Ishikawa (cell line): ENCODE results near the gene ALMS1.

Source experiments
- CEBPB ChIP-seq: IDR thresholded peaks from 2 replicates; pipeline ENCODE4 v1.6.1; 2012
- CREB1 ChIP-seq: IDR thresholded peaks from 2 replicates; pipeline ENCODE4 v1.6.1; 2012; ENCODE audit warnings: low read depth
- EGR1 ChIP-seq: IDR thresholded peaks from 2 replicates; pipeline ENCODE4 v1.6.1; 2012
- EP300 ChIP-seq: IDR thresholded peaks from 2 replicates; pipeline ENCODE4 v1.6.1; 2012; ENCODE audit warnings: borderline replicate concordance
- FOXM1 ChIP-seq: IDR thresholded peaks from 2 replicates; pipeline ENCODE4 v1.6.1; 2012; ENCODE audit warnings: low read depth, borderline replicate concordance
- MAX ChIP-seq: IDR thresholded peaks from 2 replicates; pipeline ENCODE4 v1.6.1; 2012
- NFIC ChIP-seq: IDR thresholded peaks from 2 replicates; pipeline ENCODE4 v1.6.1; 2012
- RAD21 ChIP-seq: IDR thresholded peaks from 2 replicates; pipeline ENCODE4 v1.6.1; 2012; ENCODE audit warnings: low read depth
- TAF1 ChIP-seq: IDR thresholded peaks from 2 replicates; pipeline ENCODE4 v1.6.1; 2012; ENCODE audit warnings: low read depth, mild to moderate bottlenecking
- TCF12 ChIP-seq: IDR thresholded peaks from 2 replicates; pipeline ENCODE4 v1.6.1; 2012; ENCODE audit warnings: low read depth
- TEAD4 ChIP-seq: IDR thresholded peaks from 2 replicates; pipeline ENCODE4 v1.6.1; 2012
- YY1 ChIP-seq: IDR thresholded peaks from 2 replicates; pipeline ENCODE4 v1.6.1; 2012; ENCODE audit warnings: low read depth
- ZBTB7A ChIP-seq: IDR thresholded peaks from 2 replicates; pipeline ENCODE4 v1.6.1; 2012; ENCODE audit warnings: low read depth
- TF ChIP-seq, protein P1 (sequence below): IDR thresholded peaks from 2 replicates; pipeline ENCODE4 v1.6.1; 2012
- TF ChIP-seq, protein P2 (sequence below): IDR thresholded peaks from 2 replicates; pipeline ENCODE4 v1.6.1; 2012; ENCODE audit warnings: low read depth, mild to moderate bottlenecking

The ALMS1 gene

GRCh38 chr2:73614997-73615396 lies 229.4 kb downstream of the ALMS1 start:
- TF ChIP-seq, protein P1, sequence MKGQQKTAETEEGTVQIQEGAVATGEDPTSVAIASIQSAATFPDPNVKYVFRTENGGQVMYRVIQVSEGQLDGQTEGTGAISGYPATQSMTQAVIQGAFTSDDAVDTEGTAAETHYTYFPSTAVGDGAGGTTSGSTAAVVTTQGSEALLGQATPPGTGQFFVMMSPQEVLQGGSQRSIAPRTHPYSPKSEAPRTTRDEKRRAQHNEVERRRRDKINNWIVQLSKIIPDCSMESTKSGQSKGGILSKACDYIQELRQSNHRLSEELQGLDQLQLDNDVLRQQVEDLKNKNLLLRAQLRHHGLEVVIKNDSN = no peak
- TF ChIP-seq RAD21 (no peak), TAF1 (no peak), MAX (no peak), YY1 (no peak), ZBTB7A (no peak), FOXM1 (no peak), CEBPB (no peak), CREB1 (no peak), EGR1 (no peak), NFIC (no peak), EP300 (no peak), TEAD4 (no peak), TCF12 (no peak)
- TF ChIP-seq, protein P2, sequence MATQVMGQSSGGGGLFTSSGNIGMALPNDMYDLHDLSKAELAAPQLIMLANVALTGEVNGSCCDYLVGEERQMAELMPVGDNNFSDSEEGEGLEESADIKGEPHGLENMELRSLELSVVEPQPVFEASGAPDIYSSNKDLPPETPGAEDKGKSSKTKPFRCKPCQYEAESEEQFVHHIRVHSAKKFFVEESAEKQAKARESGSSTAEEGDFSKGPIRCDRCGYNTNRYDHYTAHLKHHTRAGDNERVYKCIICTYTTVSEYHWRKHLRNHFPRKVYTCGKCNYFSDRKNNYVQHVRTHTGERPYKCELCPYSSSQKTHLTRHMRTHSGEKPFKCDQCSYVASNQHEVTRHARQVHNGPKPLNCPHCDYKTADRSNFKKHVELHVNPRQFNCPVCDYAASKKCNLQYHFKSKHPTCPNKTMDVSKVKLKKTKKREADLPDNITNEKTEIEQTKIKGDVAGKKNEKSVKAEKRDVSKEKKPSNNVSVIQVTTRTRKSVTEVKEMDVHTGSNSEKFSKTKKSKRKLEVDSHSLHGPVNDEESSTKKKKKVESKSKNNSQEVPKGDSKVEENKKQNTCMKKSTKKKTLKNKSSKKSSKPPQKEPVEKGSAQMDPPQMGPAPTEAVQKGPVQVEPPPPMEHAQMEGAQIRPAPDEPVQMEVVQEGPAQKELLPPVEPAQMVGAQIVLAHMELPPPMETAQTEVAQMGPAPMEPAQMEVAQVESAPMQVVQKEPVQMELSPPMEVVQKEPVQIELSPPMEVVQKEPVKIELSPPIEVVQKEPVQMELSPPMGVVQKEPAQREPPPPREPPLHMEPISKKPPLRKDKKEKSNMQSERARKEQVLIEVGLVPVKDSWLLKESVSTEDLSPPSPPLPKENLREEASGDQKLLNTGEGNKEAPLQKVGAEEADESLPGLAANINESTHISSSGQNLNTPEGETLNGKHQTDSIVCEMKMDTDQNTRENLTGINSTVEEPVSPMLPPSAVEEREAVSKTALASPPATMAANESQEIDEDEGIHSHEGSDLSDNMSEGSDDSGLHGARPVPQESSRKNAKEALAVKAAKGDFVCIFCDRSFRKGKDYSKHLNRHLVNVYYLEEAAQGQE = no peak

DNA sequence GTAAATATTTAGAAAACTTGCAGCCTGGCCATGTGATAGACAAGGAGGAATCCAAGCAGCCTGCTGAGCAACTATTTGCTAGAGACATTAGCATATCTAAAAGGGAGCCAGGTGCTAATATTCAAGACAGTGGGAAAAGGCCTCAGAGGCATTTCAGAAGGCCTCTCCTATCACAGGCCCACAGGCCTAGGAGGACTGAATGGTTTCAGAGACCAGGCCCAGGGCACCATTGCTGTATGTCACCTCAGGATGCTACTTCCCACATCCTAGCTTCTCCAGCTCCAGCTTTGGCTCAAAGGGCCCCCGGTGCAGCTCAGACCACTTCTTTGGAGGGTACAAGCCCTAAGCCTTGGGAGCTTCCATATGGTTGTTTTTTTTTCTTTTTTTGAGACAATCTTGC lies 252.8 kb downstream of the ALMS1 start:
- no peak for TF ChIP-seq TCF12
- TF ChIP-seq CEBPB = no peak
- no peak for TF ChIP-seq TAF1
- no peak for TF ChIP-seq FOXM1
- no peak for TF ChIP-seq RAD21
- no peak for TF ChIP-seq EP300
- TF ChIP-seq TEAD4 = no peak
- TF ChIP-seq YY1 = no peak

GRCh38 chr2:73640511-73640911 lies 254.9 kb downstream of the ALMS1 start:
- TF ChIP-seq TCF12 = no peak
- TF ChIP-seq, protein P2 = no peak
- no peak for TF ChIP-seq MAX
- TF ChIP-seq FOXM1 = no peak
- TF ChIP-seq ZBTB7A = no peak
- no peak for TF ChIP-seq NFIC
- no peak for TF ChIP-seq TAF1
- no peak for TF ChIP-seq YY1
- no peak for TF ChIP-seq CREB1
- TF ChIP-seq, protein P1 = no peak
- no peak for TF ChIP-seq RAD21

- TF ChIP-seq, protein P1 = no peak
- TF ChIP-seq NFIC = no peak
- no peak for TF ChIP-seq TEAD4
- TF ChIP-seq TCF12 = no peak
- TF ChIP-seq, protein P2 = no peak
- TF ChIP-seq YY1 = no peak
- TF ChIP-seq EP300 = no peak
- no peak for TF ChIP-seq FOXM1
- no peak for TF ChIP-seq TAF1
- no peak for TF ChIP-seq CEBPB
- TF ChIP-seq ZBTB7A = no peak
- no peak for TF ChIP-seq RAD21
- TF ChIP-seq CREB1 = no peak
Measured at GRCh38 chr2:73640946-73641766, 255.5 kb downstream of the ALMS1 start.
